ENCODE measurements around the gene PITPNC1. TPM values are rescaled to one million over a fixed set of nuclear protein-coding genes. Genes with fewer than 3 reads are reported as not detected.

The PITPNC1 gene
- total and polyA plus RNA-seq, 2 donors (not counting 3 experiments of a cell fraction or from before 2014, with no cell fraction given), result 2.4 to 9.6 TPM

DNA sequence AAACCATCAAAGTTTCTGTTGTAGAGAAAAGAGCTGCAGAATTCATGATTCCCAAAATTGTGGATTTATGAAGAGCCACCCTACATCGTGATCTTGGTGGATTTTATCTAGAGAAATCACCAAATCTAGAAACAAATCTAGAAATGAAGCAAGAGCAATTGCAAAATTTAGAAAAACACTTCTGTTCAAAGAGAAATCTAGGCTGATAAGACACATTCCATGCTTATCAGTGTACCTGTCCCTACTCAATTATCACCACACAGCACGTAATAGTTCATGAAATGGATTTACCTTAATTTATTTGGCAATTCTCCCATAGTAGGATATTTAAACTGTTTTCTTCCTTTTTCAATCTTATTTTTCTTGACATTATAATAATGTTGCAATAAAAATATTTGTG lies 246.7 kb downstream of the PITPNC1 start:
- FAIRE-seq, result no peak
- dilution Hi-C loops (cut with MboI; ENCODE audit: extremely low pct_ligation_motif_present, low sequenced_read_pairs) (no loop called here), intact Hi-C loops (cut with micrococcal nuclease) (no loop called here)
- TF ChIP-seq FOS (IDR thresholded peaks at IDR 0.05; ENCODE audit: borderline replicate concordance, insufficient read depth, low read length), result no peak
- no peak for TF ChIP-seq JUN (IDR thresholded peaks at IDR 0.05; ENCODE audit: borderline replicate concordance, insufficient read depth, insufficient read length, low read depth)
- DNase-seq (ENCODE audit: low read depth, low spot score), result no peak
- no peaks in the 10 kb centered on the region for H3K4me1 ChIP-seq (ENCODE audit: control insufficient read depth, extremely low read depth, insufficient read depth, low read length)
- BruUV-seq (replicated peaks), result no TSS peak
- CTCF ChIA-PET, result interaction anchor here (0.8 to 1.5 kb wide), 4 partner anchors 8 to 148 kb away, joined by 3 to 6 read pairs (median 3); no protein-coding TSS in a partner anchor
- H3K27ac ChIP-seq (ENCODE audit: insufficient read depth, low read depth, low read length), result no peak overlapping the region
- H3K27me3 ChIP-seq (ENCODE audit: control insufficient read depth in 2 of 2, insufficient read depth in 2 of 2, low read length in 2 of 2), result no peaks in the 10 kb centered on the region
- H2AFZ ChIP-seq (ENCODE audit: low read depth, low read length), result no peak overlapping the region
- no peaks in the 10 kb centered on the region for H3K79me2 ChIP-seq (ENCODE audit: control insufficient read depth, insufficient read depth, low read length)
- no peak overlapping the region for H3K4me2 ChIP-seq (ENCODE audit: insufficient read depth, low read length)
- no peaks in the 10 kb centered on the region for H3K9me3 ChIP-seq (replicated peaks; ENCODE audit: control insufficient read depth, insufficient read depth, low read length)
- no peaks in the 10 kb centered on the region for H3K9me1 ChIP-seq (replicated peaks; ENCODE audit: control insufficient read depth, extremely low read depth, insufficient read depth, low read length)
- no peak overlapping the region for H3K9ac ChIP-seq (replicated peaks; ENCODE audit: extremely low read depth, insufficient read depth, low read length)
- POLR2A ChIA-PET, result no interaction called here
- no peak overlapping the region for H3K4me3 ChIP-seq (replicated peaks in 1 of 3; ENCODE audit: insufficient read depth in 1 of 3, low read depth in 1 of 3, low read length in 3 of 3)
- H4K20me1 ChIP-seq (replicated peaks; ENCODE audit: control insufficient read depth, extremely low read depth, insufficient read depth, low read length), result no peaks in the 10 kb centered on the region
- H3K36me3 ChIP-seq (ENCODE audit: control insufficient read depth in 2 of 2, extremely low read depth in 1 of 2, insufficient read depth in 2 of 2, low read length in 2 of 2), result no peaks in the 10 kb centered on the region

DNA sequence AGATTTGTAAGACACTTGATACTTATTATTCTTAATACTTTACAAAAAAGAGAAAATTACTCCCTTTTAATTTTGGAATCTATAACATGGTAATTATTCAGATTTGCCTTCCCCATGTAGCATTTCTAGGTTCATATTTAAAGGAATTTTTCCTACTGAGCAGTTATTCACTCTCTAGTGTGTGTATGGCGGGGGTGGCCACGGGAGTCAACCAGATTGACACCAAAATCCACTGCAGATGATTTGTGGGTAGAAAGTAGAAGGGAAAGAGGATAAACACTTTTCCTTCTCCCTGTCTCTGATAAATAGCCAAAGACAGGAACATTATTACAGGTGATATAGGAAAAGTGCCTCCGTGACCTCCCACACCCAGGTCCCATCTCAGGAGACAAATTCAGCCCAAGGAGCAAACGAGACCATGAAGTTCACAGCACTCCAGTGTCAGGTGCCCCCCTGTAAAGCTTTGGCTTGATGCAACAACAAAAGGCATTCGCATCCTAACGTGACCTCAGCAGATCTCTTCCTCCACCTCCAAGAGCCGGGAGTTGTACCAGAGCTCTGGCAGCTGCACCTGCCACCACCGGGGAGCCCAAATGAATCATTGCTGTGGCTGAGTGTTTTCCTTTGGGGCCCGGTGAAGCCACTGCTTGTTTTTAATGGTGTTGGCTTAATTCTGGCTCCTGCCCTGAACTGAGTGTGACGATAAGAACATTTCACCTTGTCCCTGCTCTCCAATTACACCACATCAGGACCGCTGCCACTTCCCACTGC lies 248.0 kb downstream of the PITPNC1 start:
- no peaks in the 10 kb centered on the region for H3K27me3 ChIP-seq (ENCODE audit: control insufficient read depth in 2 of 2, insufficient read depth in 2 of 2, low read length in 2 of 2)
- CTCF ChIA-PET, result interaction anchor here (0.8 to 1.5 kb wide), 2 partner anchors 9 to 23 kb away, joined by 3 read pairs; no protein-coding TSS in a partner anchor
- H3K9me1 ChIP-seq (replicated peaks; ENCODE audit: control insufficient read depth, extremely low read depth, insufficient read depth, low read length), result no peaks in the 10 kb centered on the region
- no peaks in the 10 kb centered on the region for H3K4me1 ChIP-seq (ENCODE audit: control insufficient read depth, extremely low read depth, insufficient read depth, low read length)
- dilution Hi-C loops (cut with MboI; ENCODE audit: extremely low pct_ligation_motif_present, low sequenced_read_pairs), result no loop called here
- H3K9me3 ChIP-seq (replicated peaks; ENCODE audit: control insufficient read depth, insufficient read depth, low read length), result no peaks in the 10 kb centered on the region
- no peak overlapping the region for H3K4me3 ChIP-seq (replicated peaks in 1 of 3; ENCODE audit: insufficient read depth in 1 of 3, low read depth in 1 of 3, low read length in 3 of 3)
- no peak overlapping the region for H3K4me2 ChIP-seq (ENCODE audit: insufficient read depth, low read length)
- H3K36me3 ChIP-seq (ENCODE audit: control insufficient read depth in 2 of 2, extremely low read depth in 1 of 2, insufficient read depth in 2 of 2, low read length in 2 of 2), result no peaks in the 10 kb centered on the region
- no peak overlapping the region for H3K27ac ChIP-seq (ENCODE audit: insufficient read depth, low read depth, low read length)
- TF ChIP-seq JUN (IDR thresholded peaks at IDR 0.05; ENCODE audit: borderline replicate concordance, insufficient read depth, insufficient read length, low read depth), result no peak
- no peak for TF ChIP-seq POLR2AphosphoS5 (IDR thresholded peaks at IDR 0.05; ENCODE audit: insufficient read depth, low read depth, low read length)
- TF ChIP-seq, protein P1, sequence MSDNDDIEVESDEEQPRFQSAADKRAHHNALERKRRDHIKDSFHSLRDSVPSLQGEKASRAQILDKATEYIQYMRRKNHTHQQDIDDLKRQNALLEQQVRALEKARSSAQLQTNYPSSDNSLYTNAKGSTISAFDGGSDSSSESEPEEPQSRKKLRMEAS (IDR thresholded peaks at IDR 0.05; ENCODE audit: insufficient read depth, insufficient read length), result no peak
- TF ChIP-seq FOS (IDR thresholded peaks at IDR 0.05; ENCODE audit: borderline replicate concordance, insufficient read depth, low read length), result no peak
- TF ChIP-seq EZH2 (IDR thresholded peaks at IDR 0.05; ENCODE audit: borderline replicate concordance, low read depth, low read length, severe bottlenecking), result no peak
- no peak for TF ChIP-seq GATA2 (IDR thresholded peaks at IDR 0.05; ENCODE audit: insufficient read depth, insufficient read length, low read depth, low read length)
- TF ChIP-seq MYC (IDR thresholded peaks at IDR 0.05; ENCODE audit: low read depth, low read length), result no peak
- TF ChIP-seq, protein P2, sequence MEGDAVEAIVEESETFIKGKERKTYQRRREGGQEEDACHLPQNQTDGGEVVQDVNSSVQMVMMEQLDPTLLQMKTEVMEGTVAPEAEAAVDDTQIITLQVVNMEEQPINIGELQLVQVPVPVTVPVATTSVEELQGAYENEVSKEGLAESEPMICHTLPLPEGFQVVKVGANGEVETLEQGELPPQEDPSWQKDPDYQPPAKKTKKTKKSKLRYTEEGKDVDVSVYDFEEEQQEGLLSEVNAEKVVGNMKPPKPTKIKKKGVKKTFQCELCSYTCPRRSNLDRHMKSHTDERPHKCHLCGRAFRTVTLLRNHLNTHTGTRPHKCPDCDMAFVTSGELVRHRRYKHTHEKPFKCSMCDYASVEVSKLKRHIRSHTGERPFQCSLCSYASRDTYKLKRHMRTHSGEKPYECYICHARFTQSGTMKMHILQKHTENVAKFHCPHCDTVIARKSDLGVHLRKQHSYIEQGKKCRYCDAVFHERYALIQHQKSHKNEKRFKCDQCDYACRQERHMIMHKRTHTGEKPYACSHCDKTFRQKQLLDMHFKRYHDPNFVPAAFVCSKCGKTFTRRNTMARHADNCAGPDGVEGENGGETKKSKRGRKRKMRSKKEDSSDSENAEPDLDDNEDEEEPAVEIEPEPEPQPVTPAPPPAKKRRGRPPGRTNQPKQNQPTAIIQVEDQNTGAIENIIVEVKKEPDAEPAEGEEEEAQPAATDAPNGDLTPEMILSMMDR (IDR thresholded peaks at IDR 0.05; ENCODE audit: extremely low read depth in 1 of 2, insufficient read depth in 1 of 2, low read depth in 1 of 2, low read length in 2 of 2), result no peak
- TF ChIP-seq POLR2A (IDR thresholded peaks at IDR 0.05; ENCODE audit: low read depth, low read length), result no peak
- FAIRE-seq, result no peak
- POLR2A ChIA-PET, result no interaction called here
- H3K9ac ChIP-seq (replicated peaks; ENCODE audit: extremely low read depth, insufficient read depth, low read length), result no peak overlapping the region
- H4K20me1 ChIP-seq (replicated peaks; ENCODE audit: control insufficient read depth, extremely low read depth, insufficient read depth, low read length), result no peaks in the 10 kb centered on the region
- no peak for DNase-seq (ENCODE audit: low read depth, low spot score)
- no peak overlapping the region for H2AFZ ChIP-seq (ENCODE audit: low read depth, low read length)
- no TSS peak for BruUV-seq (replicated peaks)
- H3K79me2 ChIP-seq (ENCODE audit: control insufficient read depth, insufficient read depth, low read length), result no peaks in the 10 kb centered on the region
- intact Hi-C loops (cut with micrococcal nuclease), result no loop called here

Measured in endothelial cell of umbilical vein (primary cell).